Stimulated activated CD4-positive, alpha-beta T cell treated with anti-CD3 and anti-CD28 coated beads, Interleukin-1b, Interleukin-23, amount 100 ng/mL, for 1 hour (primary cell): ENCODE results near the gene ZPBP2.
"Not testable (repeated sequence)": the region's sequence is repeated elsewhere in the genome, so short reads cannot be mapped to it uniquely, and the experiment has no call there.

Experiments
- DNase-seq, 2 donors: peaks; one replicate each; pipeline ENCODE4 v3.0.0-alpha.2; 2020; ENCODE audit warnings: low read depth in 2 of 2

ZPBP2 gene

GRCh38 chr17:39867880-39868553, at the start of gene ZPBP2:
ZPBP2 (plus strand) TSS chr17:39868202; CDS start chr17:39868355, 153 bp downstream.
- DNase-seq: peak in 1 of 2 donors; percentile 29

GRCh38 chr17:39818358-39819000, 49.5 kb upstream of the ZPBP2 start:
- no peak for DNase-seq

- DNase-seq: no peak
These were observed 47.5 kb upstream of the ZPBP2 start for GRCh38 chr17:39820541-39820940.

- DNase-seq: no peak
These were observed 47.0 kb upstream of the ZPBP2 start for GRCh38 chr17:39820987-39821386.

GRCh38 chr17:39822051-39822451, 46.0 kb upstream of the ZPBP2 start:
- DNase-seq: no peak

- no peak for DNase-seq
These were observed 44.5 kb upstream of the ZPBP2 start for GRCh38 chr17:39823407-39824054.

- no peak for DNase-seq
These were observed 41.7 kb upstream of the ZPBP2 start for GRCh38 chr17:39826334-39826733.

- DNase-seq: no peak
These were observed 39.6 kb upstream of the ZPBP2 start for GRCh38 chr17:39828443-39828842.

- DNase-seq: no peak
These were observed 36.4 kb upstream of the ZPBP2 start for GRCh38 chr17:39831588-39831987.

- no peak for DNase-seq
These were observed 34.0 kb upstream of the ZPBP2 start for GRCh38 chr17:39834017-39834416.

- DNase-seq: no peak
These were observed 32.8 kb upstream of the ZPBP2 start for GRCh38 chr17:39835038-39835786.

GRCh38 chr17:39836117-39836516, 31.9 kb upstream of the ZPBP2 start:
- no peak for DNase-seq

- DNase-seq: no peak
These were observed 29.9 kb upstream of the ZPBP2 start for GRCh38 chr17:39838057-39838456.

GRCh38 chr17:39838784-39839183, 29.2 kb upstream of the ZPBP2 start:
- DNase-seq: no peak

- no peak for DNase-seq
These were observed 26.8 kb upstream of the ZPBP2 start for GRCh38 chr17:39841134-39841683.

GRCh38 chr17:39845052-39845846, 22.8 kb upstream of the ZPBP2 start:
- no peak for DNase-seq

- no peak for DNase-seq
These were observed 21.8 kb upstream of the ZPBP2 start for GRCh38 chr17:39846205-39846604.

GRCh38 chr17:39848600-39848999, 19.4 kb upstream of the ZPBP2 start:
- DNase-seq: no peak

GRCh38 chr17:39850186-39850585, 17.8 kb upstream of the ZPBP2 start:
- not testable (repeated sequence) for DNase-seq

- DNase-seq: no peak
These were observed 15.8 kb upstream of the ZPBP2 start for GRCh38 chr17:39852239-39852638.

- DNase-seq: no peak
These were observed 13.1 kb upstream of the ZPBP2 start for GRCh38 chr17:39854909-39855308.
